ENCODE data around the gene ZNF491.

DNA sequence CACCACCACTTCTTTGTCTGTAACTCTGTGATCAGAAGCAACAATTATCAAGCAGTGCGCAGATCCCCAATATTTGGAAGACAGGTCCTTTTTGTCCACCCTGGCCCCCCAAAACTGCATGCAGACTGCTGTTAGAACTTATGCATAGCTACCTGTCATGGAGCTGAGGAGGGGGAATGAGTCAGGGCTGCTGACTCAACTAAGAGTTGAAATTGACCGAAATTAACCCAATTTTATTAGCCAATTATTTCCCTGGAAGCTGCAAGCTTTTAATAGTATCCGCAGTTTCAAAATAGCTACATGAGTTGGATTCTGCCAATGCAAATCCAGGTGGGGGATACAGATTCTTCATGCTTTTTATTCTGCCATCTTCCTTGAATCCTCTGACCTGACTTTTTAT is 14.0 kb upstream of the ZNF491 start:
- no peak for TF ChIP-seq POLR2A (IDR thresholded peaks at IDR 0.05; ENCODE audit: low read depth, low read length)
- no peak for TF ChIP-seq RCOR1 (IDR thresholded peaks at IDR 0.05; ENCODE audit: insufficient replicate concordance, low read length)
- TF ChIP-seq, protein P1, sequence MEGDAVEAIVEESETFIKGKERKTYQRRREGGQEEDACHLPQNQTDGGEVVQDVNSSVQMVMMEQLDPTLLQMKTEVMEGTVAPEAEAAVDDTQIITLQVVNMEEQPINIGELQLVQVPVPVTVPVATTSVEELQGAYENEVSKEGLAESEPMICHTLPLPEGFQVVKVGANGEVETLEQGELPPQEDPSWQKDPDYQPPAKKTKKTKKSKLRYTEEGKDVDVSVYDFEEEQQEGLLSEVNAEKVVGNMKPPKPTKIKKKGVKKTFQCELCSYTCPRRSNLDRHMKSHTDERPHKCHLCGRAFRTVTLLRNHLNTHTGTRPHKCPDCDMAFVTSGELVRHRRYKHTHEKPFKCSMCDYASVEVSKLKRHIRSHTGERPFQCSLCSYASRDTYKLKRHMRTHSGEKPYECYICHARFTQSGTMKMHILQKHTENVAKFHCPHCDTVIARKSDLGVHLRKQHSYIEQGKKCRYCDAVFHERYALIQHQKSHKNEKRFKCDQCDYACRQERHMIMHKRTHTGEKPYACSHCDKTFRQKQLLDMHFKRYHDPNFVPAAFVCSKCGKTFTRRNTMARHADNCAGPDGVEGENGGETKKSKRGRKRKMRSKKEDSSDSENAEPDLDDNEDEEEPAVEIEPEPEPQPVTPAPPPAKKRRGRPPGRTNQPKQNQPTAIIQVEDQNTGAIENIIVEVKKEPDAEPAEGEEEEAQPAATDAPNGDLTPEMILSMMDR (conservative IDR thresholded peaks at IDR 0.05; ENCODE audit: low read depth, low read length) = no peak
- TF ChIP-seq, protein P2, sequence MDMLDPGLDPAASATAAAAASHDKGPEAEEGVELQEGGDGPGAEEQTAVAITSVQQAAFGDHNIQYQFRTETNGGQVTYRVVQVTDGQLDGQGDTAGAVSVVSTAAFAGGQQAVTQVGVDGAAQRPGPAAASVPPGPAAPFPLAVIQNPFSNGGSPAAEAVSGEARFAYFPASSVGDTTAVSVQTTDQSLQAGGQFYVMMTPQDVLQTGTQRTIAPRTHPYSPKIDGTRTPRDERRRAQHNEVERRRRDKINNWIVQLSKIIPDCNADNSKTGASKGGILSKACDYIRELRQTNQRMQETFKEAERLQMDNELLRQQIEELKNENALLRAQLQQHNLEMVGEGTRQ (IDR thresholded peaks at IDR 0.05; ENCODE audit: low read depth, low read length) = no peak
- no peak for TF ChIP-seq RAD21 (IDR thresholded peaks at IDR 0.05; ENCODE audit: low read length)
- TF ChIP-seq MXI1 (IDR thresholded peaks at IDR 0.05; ENCODE audit: borderline replicate concordance, low read depth, low read length) = no peak
- no peak for TF ChIP-seq MAZ (IDR thresholded peaks at IDR 0.05; ENCODE audit: borderline replicate concordance, low read depth, low read length)
- TF ChIP-seq SMC3 (IDR thresholded peaks at IDR 0.05; ENCODE audit: low read depth, low read length) = no peak
- TF ChIP-seq NFE2L2 (IDR thresholded peaks at IDR 0.05; ENCODE audit: low read depth, low read length) = no peak
- TF ChIP-seq RFX5 (IDR thresholded peaks at IDR 0.05; ENCODE audit: low read depth, low read length) = no peak
- no peak for TF ChIP-seq MAFK (IDR thresholded peaks at IDR 0.05; ENCODE audit: low read depth, low read length)
- TF ChIP-seq CEBPB (IDR thresholded peaks at IDR 0.05; ENCODE audit: low read depth, low read length) = no peak
- no peak for TF ChIP-seq CHD1 (IDR thresholded peaks at IDR 0.05; ENCODE audit: low read depth, low read length)

All from IMR-90 (cell line).